GM21529 (cell line): ENCODE data around the gene LCE5A.
"Not testable (repeated sequence)": the region's sequence is repeated elsewhere in the genome, so short reads cannot be mapped to it uniquely, and the experiment has no call there.

ENCODE experiments used
- ATAC-seq: cut with Tn5 transposase; IDR thresholded peaks from one replicate; pipeline ENCODE4 v1.9.1; 2021; ENCODE audit not compliant: unreplicated experiment

The LCE5A gene

GRCh38 chr1:152510503-152510902 is at the start of gene LCE5A:
Gene LCE5A (plus strand): TSS chr1:152510803. CDS start chr1:152511535, 732 bp downstream.
- ATAC-seq = no peak

GRCh38 chr1:152461544-152461943 is 49.1 kb upstream of the LCE5A start:
- ATAC-seq = no peak

GRCh38 chr1:152462636-152463035 is 48.0 kb upstream of the LCE5A start:
- no peak for ATAC-seq

- no peak for ATAC-seq
Observed at GRCh38 chr1:152466217-152466616, 44.4 kb upstream of the LCE5A start.

- ATAC-seq = no peak
Observed at GRCh38 chr1:152473887-152474537, 36.6 kb upstream of the LCE5A start.

GRCh38 chr1:152479792-152480595 is 30.6 kb upstream of the LCE5A start:
- no peak for ATAC-seq

GRCh38 chr1:152481869-152482664 is 28.5 kb upstream of the LCE5A start:
- no peak for ATAC-seq

GRCh38 chr1:152486400-152487006 is 24.1 kb upstream of the LCE5A start:
- no peak for ATAC-seq

GRCh38 chr1:152487871-152488270 is 22.7 kb upstream of the LCE5A start:
- no peak for ATAC-seq

- not testable (repeated sequence) for ATAC-seq
Observed at GRCh38 chr1:152491537-152491936, 19.1 kb upstream of the LCE5A start.

- ATAC-seq = no peak
Observed at GRCh38 chr1:152495066-152495675, 15.4 kb upstream of the LCE5A start.

- no peak for ATAC-seq
Observed at GRCh38 chr1:152497273-152497672, 13.3 kb upstream of the LCE5A start.

- no peak for ATAC-seq
Observed at GRCh38 chr1:152501704-152502103, 8.9 kb upstream of the LCE5A start.

GRCh38 chr1:152502496-152503180 is 8.0 kb upstream of the LCE5A start:
- ATAC-seq = no peak

- no peak for ATAC-seq
Observed at GRCh38 chr1:152505083-152505482, 5.5 kb upstream of the LCE5A start.

- no peak for ATAC-seq
Observed at GRCh38 chr1:152506899-152507498, 3.6 kb upstream of the LCE5A start.

- no peak for ATAC-seq
Observed at GRCh38 chr1:152511596-152511995, 993 bp downstream of the LCE5A start.

GRCh38 chr1:152513081-152513480 is 2.5 kb downstream of the LCE5A start:
- ATAC-seq = no peak

- ATAC-seq = no peak
Observed at GRCh38 chr1:152514715-152515433, 4.3 kb downstream of the LCE5A start.
